HepG2 (cell line): Measurements from ENCODE around the gene TRPV2. TPM values are rescaled to one million over a fixed set of nuclear protein-coding genes. Genes with fewer than 3 reads are reported as not detected.

ENCODE experiments used
- ARNTL ChIP-seq: sonication (generic); formaldehyde crosslinking; IDR thresholded peaks from 2 replicates; pipeline ENCODE4 v1.4.0; 2020; ENCODE audit warnings: mild to moderate bottlenecking, missing genetic modification reagents
- ASH2L ChIP-seq: fragments of 300-600, 200-600 bp; sonication (generic); IDR thresholded peaks from 2 replicates; pipeline ENCODE4 v1.7.0; 2017; ENCODE audit warnings: low read depth, mild to moderate bottlenecking, moderate library complexity, mixed read lengths, low read length; ENCODE audit not compliant: insufficient read length
- FOXA1 ChIP-seq, 2 experiments: fragments of 450-650 bp in 1 of 2; sonication (generic) in 1 of 2; formaldehyde crosslinking in 1 of 2; IDR thresholded peaks; 2 replicates each; pipeline versions ENCODE4 v1.4.0 to v1.6.1; 2016 to 2020; ENCODE audit warnings: missing genetic modification reagents in 1 of 2
- KLF15 ChIP-seq: sonication (generic); formaldehyde crosslinking; IDR thresholded peaks from 2 replicates; pipeline ENCODE4 v1.8.1; 2023; ENCODE audit warnings: borderline replicate concordance, mild to moderate bottlenecking, inconsistent platforms, missing genetic modification reagents, mixed read lengths
- MIER3 ChIP-seq: IDR thresholded peaks from 2 replicates; pipeline ENCODE4 v1.6.1; 2016; ENCODE audit warnings: missing compliant biosample characterization, borderline replicate concordance
- MLXIP ChIP-seq: sonication (generic); formaldehyde crosslinking; IDR thresholded peaks from 2 replicates; pipeline ENCODE4 v1.9.0; 2021; ENCODE audit warnings: missing genetic modification reagents, borderline replicate concordance
- MXD1 ChIP-seq: sonication (generic); formaldehyde crosslinking; IDR thresholded peaks from 2 replicates; pipeline ENCODE4 v1.4.0; 2020; ENCODE audit warnings: mild to moderate bottlenecking, missing genetic modification reagents
- NCOR1 ChIP-seq: fragments of 200-600 bp; sonication (generic); IDR thresholded peaks from 2 replicates; pipeline ENCODE4 v1.7.0; 2017; ENCODE audit warnings: antibody characterized with exemption, low read length, borderline replicate concordance
- NRL ChIP-seq: sonication (generic); formaldehyde crosslinking; IDR thresholded peaks from 2 replicates; pipeline ENCODE4 v1.5.0; 2020; ENCODE audit warnings: missing genetic modification reagents, mild to moderate bottlenecking, moderate library complexity, borderline replicate concordance
- PRMT3 ChIP-seq: sonication (generic); formaldehyde crosslinking; IDR thresholded peaks from 2 replicates; pipeline ENCODE4 v1.8.1; 2022; ENCODE audit warnings: low read depth, mild to moderate bottlenecking, moderate library complexity, missing genetic modification reagents, borderline replicate concordance
- SP1 ChIP-seq, 2 experiments: fragments of 450-650 bp in 1 of 2; sonication (generic) in 1 of 2; formaldehyde crosslinking in 1 of 2; IDR thresholded peaks; 2 replicates each; pipeline versions ENCODE4 v1.4.0 to v1.6.1; 2016 to 2020; ENCODE audit warnings: missing genetic modification reagents in 1 of 2
- SRY ChIP-seq: sonication (generic); formaldehyde crosslinking; IDR thresholded peaks from 2 replicates; pipeline ENCODE4 v1.8.0; 2022; ENCODE audit warnings: mild to moderate bottlenecking, missing genetic modification reagents
- TIGD3 ChIP-seq: sonication (generic); formaldehyde crosslinking; IDR thresholded peaks from 2 replicates; pipeline ENCODE4 v1.5.1; 2020; ENCODE audit warnings: mild to moderate bottlenecking, missing genetic modification reagents, borderline replicate concordance
- ZMAT3 ChIP-seq: sonication (generic); formaldehyde crosslinking; conservative IDR thresholded peaks from 2 replicates; pipeline ENCODE4 v1.7.0; 2021; ENCODE audit warnings: missing genetic modification reagents
- ZNF225 ChIP-seq: sonication (generic); formaldehyde crosslinking; IDR thresholded peaks from 2 replicates; pipeline ENCODE4 v1.4.0; 2020; ENCODE audit warnings: mild to moderate bottlenecking, missing genetic modification reagents
- ZNF354B ChIP-seq: sonication (generic); formaldehyde crosslinking; IDR thresholded peaks from 2 replicates; pipeline ENCODE4 v1.8.0; 2022; ENCODE audit warnings: mild to moderate bottlenecking, missing genetic modification reagents
- ZNF414 ChIP-seq: sonication (generic); formaldehyde crosslinking; IDR thresholded peaks from 2 replicates; pipeline ENCODE4 v1.5.0; 2020; ENCODE audit warnings: missing genetic modification reagents
- ZNF484 ChIP-seq: sonication (generic); formaldehyde crosslinking; IDR thresholded peaks from 2 replicates; pipeline ENCODE4 v1.5.1; 2020; ENCODE audit warnings: mild to moderate bottlenecking, low read depth, missing genetic modification reagents, borderline replicate concordance
- ZNF512 ChIP-seq: sonication (generic); formaldehyde crosslinking; IDR thresholded peaks from 2 replicates; pipeline ENCODE4 v1.4.0; 2020; ENCODE audit warnings: mild to moderate bottlenecking, missing genetic modification reagents
- ZNF644 ChIP-seq: IDR thresholded peaks from 2 replicates; pipeline ENCODE4 v1.6.1; 2016; ENCODE audit warnings: low read depth
- ZNF709 ChIP-seq: sonication (generic); formaldehyde crosslinking; IDR thresholded peaks from 2 replicates; pipeline ENCODE4 v1.5.0; 2020; ENCODE audit warnings: mild to moderate bottlenecking, missing genetic modification reagents
- ZNF720 ChIP-seq: sonication (generic); formaldehyde crosslinking; IDR thresholded peaks from 2 replicates; pipeline ENCODE4 v1.4.0; 2020; ENCODE audit warnings: missing genetic modification reagents
- polyA plus RNA-seq, 8 experiments: library from polyadenylated mRNA; depleted of rRNA in 3 of 8; stranded (reverse) in 7 of 8; unstranded in 1 of 8; fragments of >200 nt; fragmentation: Illumina TruSeq in 4 of 8; extraction: Trizol in 4 of 8; gene quantifications; 2 replicates each; pipeline versions ENCODE4 v1.2.1 to v1.2.3, GENCODE V29; 2011 to 2016; ENCODE audit warnings: low read depth in 4 of 8, missing spikeins in 1 of 8, mixed read lengths in 1 of 8; ENCODE audit not compliant: insufficient read depth in 1 of 8
- total RNA-seq, 5 experiments: library from RNA; depleted of rRNA; stranded (reverse); fragments of >200 nt; fragmentation: Illumina TruSeq; extraction: Trizol; gene quantifications; 2 replicates each; pipeline ENCODE4 v1.2.3, GENCODE V29; 2016; ENCODE audit warnings: low read depth in 1 of 5

TRPV2 gene
- total and polyA plus RNA-seq, 2 of the 13 experiments (the other 11 are each of a cell fraction or from before 2014, with no cell fraction given), result 13.6 to 21.3 TPM

GRCh38 chr17:16438557-16439302 lies 23.4 kb downstream of the TRPV2 start (continued):
- TF ChIP-seq NCOR1 (peak; percentile 3; the same call in 1 of the 2 replicates), MIER3 (CRISPR knock-in tag) (peak; percentile 81), FOXA1 (IDR thresholded peaks at IDR 0.05) (no peak), FOXA1 (CRISPR knock-in tag; IDR thresholded peaks at IDR 0.05) (no peak), ZNF484 (no peak), ZMAT3 (CRISPR knock-in tag) (peak; percentile 6; the same call in 1 of the 2 replicates), ARNTL (CRISPR knock-in tag) (peak; percentile 99), NRL (CRISPR knock-in tag) (no peak; the same call in 1 of the 2 replicates), ZNF414 (CRISPR knock-in tag) (no peak; the same call in none of the 2 replicates), SRY (CRISPR knock-in tag) (peak; percentile 36; the same call in 1 of the 2 replicates), ASH2L (peak; percentile 69), MXD1 (CRISPR knock-in tag) (no peak), KLF15 (CRISPR knock-in tag) (no peak), ZNF709 (no peak), ZNF512 (no peak), ZNF644 (CRISPR knock-in tag) (no peak), MLXIP (CRISPR knock-in tag) (no peak), ZNF354B (CRISPR knock-in tag) (no peak), ZNF720 (no peak), PRMT3 (CRISPR knock-in tag) (0 out of 2 replicates have a peak, but pooled peaks have one; percentile 45), ZNF225 (CRISPR knock-in tag) (peak; percentile 16; the same call in 1 of the 2 replicates), TIGD3 (CRISPR knock-in tag) (no peak), SP1 (IDR thresholded peaks at IDR 0.05) (no peak), SP1 (CRISPR knock-in tag; IDR thresholded peaks at IDR 0.05) (no peak; the same call in 1 of the 2 replicates)
